ENCODE results near the gene NFASC.

DNA sequence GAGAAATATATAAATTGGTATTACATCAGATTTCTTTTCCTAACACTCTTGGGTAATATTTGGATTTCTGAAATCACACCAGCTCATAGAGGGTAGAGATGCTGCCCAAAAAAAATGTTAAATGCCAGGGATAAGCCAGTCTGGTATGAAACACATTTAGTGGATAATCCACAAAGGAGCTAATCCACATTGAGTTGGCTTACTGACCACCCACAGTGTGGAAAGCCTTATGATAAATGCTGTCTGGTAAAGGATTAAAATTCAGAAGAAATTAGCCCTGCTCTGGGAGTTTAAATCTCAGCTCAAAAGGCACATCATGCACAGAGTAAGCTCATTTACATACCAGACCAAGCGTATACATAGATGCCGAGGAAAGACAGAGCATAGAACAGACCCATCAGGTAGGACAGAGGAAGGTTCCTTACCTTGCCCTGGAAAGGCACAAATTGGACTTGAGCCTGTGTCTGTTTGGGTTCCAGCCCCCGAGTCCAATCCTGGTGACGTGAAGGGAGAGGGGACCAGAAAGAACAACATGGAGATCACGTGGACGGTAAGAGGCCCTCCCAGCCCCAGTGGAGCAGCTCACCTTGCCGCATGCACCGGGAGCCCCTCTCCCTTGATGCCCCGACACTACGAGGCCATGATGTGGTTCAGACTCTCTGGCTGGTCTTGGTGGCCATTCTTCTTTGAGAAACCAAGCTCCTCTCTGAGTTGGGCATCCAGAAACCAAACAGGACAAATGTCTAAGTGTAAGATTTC is 109.4 kb downstream of the NFASC start:
- TF ChIP-seq, protein P1, sequence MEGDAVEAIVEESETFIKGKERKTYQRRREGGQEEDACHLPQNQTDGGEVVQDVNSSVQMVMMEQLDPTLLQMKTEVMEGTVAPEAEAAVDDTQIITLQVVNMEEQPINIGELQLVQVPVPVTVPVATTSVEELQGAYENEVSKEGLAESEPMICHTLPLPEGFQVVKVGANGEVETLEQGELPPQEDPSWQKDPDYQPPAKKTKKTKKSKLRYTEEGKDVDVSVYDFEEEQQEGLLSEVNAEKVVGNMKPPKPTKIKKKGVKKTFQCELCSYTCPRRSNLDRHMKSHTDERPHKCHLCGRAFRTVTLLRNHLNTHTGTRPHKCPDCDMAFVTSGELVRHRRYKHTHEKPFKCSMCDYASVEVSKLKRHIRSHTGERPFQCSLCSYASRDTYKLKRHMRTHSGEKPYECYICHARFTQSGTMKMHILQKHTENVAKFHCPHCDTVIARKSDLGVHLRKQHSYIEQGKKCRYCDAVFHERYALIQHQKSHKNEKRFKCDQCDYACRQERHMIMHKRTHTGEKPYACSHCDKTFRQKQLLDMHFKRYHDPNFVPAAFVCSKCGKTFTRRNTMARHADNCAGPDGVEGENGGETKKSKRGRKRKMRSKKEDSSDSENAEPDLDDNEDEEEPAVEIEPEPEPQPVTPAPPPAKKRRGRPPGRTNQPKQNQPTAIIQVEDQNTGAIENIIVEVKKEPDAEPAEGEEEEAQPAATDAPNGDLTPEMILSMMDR (IDR thresholded peaks at IDR 0.05), result no peak
- TF ChIP-seq POLR2AphosphoS5 (IDR thresholded peaks at IDR 0.05) (no peak), POLR2A (IDR thresholded peaks at IDR 0.05) (no peak), EP300 (IDR thresholded peaks at IDR 0.05) (no peak)
